ENCODE results near the gene FTH1.
"Not testable (repeated sequence)": the region's sequence is repeated elsewhere in the genome, so short reads cannot be mapped to it uniquely, and the experiment has no call there.

Gene FTH1

GRCh38 chr11:61978703-61979661 is 11.5 kb upstream of the FTH1 start:
- no peak for DNase-seq (ENCODE audit: low read depth, low spot score)

- no peak for DNase-seq (ENCODE audit: low read depth, low spot score)
Observed at GRCh38 chr11:61976813-61977475, 9.5 kb upstream of the FTH1 start.

- DNase-seq (ENCODE audit: low read depth, low spot score), result no peak
Observed at GRCh38 chr11:61976420-61976800, 9.0 kb upstream of the FTH1 start.

- DNase-seq (ENCODE audit: low read depth, low spot score), result no peak
Observed at GRCh38 chr11:61975638-61976419, 8.4 kb upstream of the FTH1 start.

GRCh38 chr11:61974766-61975631 is 7.6 kb upstream of the FTH1 start:
- DNase-seq (ENCODE audit: low read depth, low spot score), result no peak

GRCh38 chr11:61973476-61974162 is 6.2 kb upstream of the FTH1 start:
- no peak for DNase-seq (ENCODE audit: low read depth, low spot score)

- DNase-seq (ENCODE audit: low read depth, low spot score), result no peak
Observed at GRCh38 chr11:61972672-61973475, 5.4 kb upstream of the FTH1 start.

GRCh38 chr11:61972112-61972671 is 4.8 kb upstream of the FTH1 start:
- DNase-seq (ENCODE audit: low read depth, low spot score), result no peak

- peak; percentile 96 for DNase-seq (ENCODE audit: low read depth, low spot score)
Observed at GRCh38 chr11:61971248-61972111, 4.0 kb upstream of the FTH1 start.

- DNase-seq (ENCODE audit: low read depth, low spot score), result no peak
Observed at GRCh38 chr11:61969838-61970662, 2.6 kb upstream of the FTH1 start.

GRCh38 chr11:61969391-61969758 is 1.9 kb upstream of the FTH1 start:
- no peak for DNase-seq (ENCODE audit: low read depth, low spot score)

GRCh38 chr11:61968758-61969390 is 1.4 kb upstream of the FTH1 start:
- no peak for DNase-seq (ENCODE audit: low read depth, low spot score)

- DNase-seq (ENCODE audit: low read depth, low spot score), result no peak
Observed at GRCh38 chr11:61967924-61968757, 707 bp upstream of the FTH1 start.

GRCh38 chr11:61966734-61967115 is 709 bp downstream of the FTH1 start:
- DNase-seq (ENCODE audit: low read depth, low spot score), result no peak

GRCh38 chr11:61964666-61965271 is 2.7 kb downstream of the FTH1 start:
- not testable (repeated sequence) for DNase-seq (ENCODE audit: low read depth, low spot score)

Data from iPS DF 19.7 (cell line).